Thyroid gland (tissue), 4 donors: Measurements from ENCODE around the gene MAMSTR. TPM values are rescaled to one million over a fixed set of nuclear protein-coding genes. Genes with fewer than 3 reads are reported as not detected.

Experiments
- DNase-seq, 2 donors: peaks; one replicate each; pipeline ENCODE4 v3.0.0-alpha.2; 2019
- H3K27ac ChIP-seq, 3 donors: fragments of 200-600 bp; sonication (generic); 1 replicate in 2 of 3; 2 replicates in 1 of 3; pipeline ENCODE4 v1.5.1; 2016 to 2019; ENCODE audit warnings: mild to moderate bottlenecking in 1 of 3, moderate library complexity in 1 of 3
- H3K27me3 ChIP-seq: fragments of 200-600 bp; sonication (generic); one replicate; pipeline ENCODE4 v1.5.1; 2019
- H3K36me3 ChIP-seq, 2 donors: fragments of 200-600 bp; sonication (generic); one replicate each; pipeline ENCODE4 v1.5.1; 2016 to 2019
- H3K4me1 ChIP-seq, 2 donors: fragments of 200-600 bp; sonication (generic); one replicate each; pipeline ENCODE4 v1.5.1; 2017 to 2019
- H3K4me3 ChIP-seq, 3 donors: fragments of 200-600 bp; sonication (generic); replicated peaks in 1 of 3; 1 replicate in 2 of 3; 2 replicates in 1 of 3; pipeline ENCODE4 v1.5.1; 2016; ENCODE audit warnings: mild to moderate bottlenecking in 1 of 3
- H3K9me3 ChIP-seq: fragments of 200-600 bp; sonication (generic); one replicate; pipeline ENCODE4 v1.5.1; 2017
- CTCF ChIP-seq, 6 experiments: fragments of 200-600 bp in 3 of 6; fragments of 450-650 bp in 3 of 6; sonication (generic) in 3 of 6; IDR thresholded peaks; one replicate each; pipeline ENCODE4 v1.5.1; 2016 to 2019; ENCODE audit warnings: antibody characterized with exemption in 6 of 6, mild to moderate bottlenecking in 2 of 6, inconsistent platforms in 1 of 6, moderate library complexity in 1 of 6
- POLR2A ChIP-seq, 2 donors: fragments of 450-650 bp; IDR thresholded peaks; one replicate each; pipeline ENCODE4 v1.6.1; 2017; ENCODE audit warnings: antibody characterized with exemption in 2 of 2, mild to moderate bottlenecking in 2 of 2, moderate library complexity in 1 of 2
- WGBS, 2 donors: methylation state at CpG; one replicate each; pipeline ENCODE4 v1.1.5; 2017; 5-methylcytosine and 5-hydroxymethylcytosine counted together
- intact Hi-C: fragments of 100-400 bp; cut with DNase I; formaldehyde crosslinking; loops from one replicate; pipeline ENCODE4 v1.15.1; 2023
- total RNA-seq, 4 donors: library from RNA; depleted of rRNA; stranded (reverse); fragments of >200 nt; gene quantifications; one replicate each; pipeline ENCODE4 v1.2.3, GENCODE V29; 2016

The MAMSTR gene
- total RNA-seq, 4 donors from 2014 or later = 0.29 to 0.67 (median 0.54) TPM; not detected in 1

DNA sequence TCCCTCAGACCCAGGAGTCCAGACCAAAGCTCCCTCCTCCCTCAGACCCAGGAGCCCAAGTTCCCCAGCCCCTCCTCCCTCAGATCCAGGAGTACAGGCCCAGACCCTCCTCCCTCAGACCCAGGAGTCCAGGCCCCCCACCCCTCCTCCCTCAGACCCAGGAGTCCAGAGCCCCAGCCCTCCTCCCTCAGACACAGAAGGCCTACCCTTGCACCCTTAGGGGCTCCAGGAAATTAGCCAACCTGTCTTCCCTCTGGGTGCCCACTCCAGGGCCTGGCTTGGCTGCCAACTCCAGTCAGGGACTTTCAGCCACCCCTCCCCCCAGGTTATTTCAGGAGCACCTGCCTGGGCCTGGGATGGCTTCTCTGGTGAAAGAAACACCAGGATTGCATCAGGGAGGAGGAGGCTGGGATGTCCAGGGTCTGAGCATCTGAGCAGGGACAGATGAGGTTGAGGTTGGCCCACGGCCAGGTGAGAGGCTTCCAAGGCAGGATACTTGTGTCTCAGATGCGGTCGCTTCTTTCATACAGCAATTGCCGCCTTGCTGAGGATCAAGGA lies 35.6 kb upstream of the MAMSTR start, which contains the start of gene FGF21:
Gene FGF21, plus strand, starts transcription at position 441 of the 558 bp plus-strand sequence. CDS start 713 bp downstream, outside the sequence.
- no peak within 1 kb of the TSS for H3K4me3 ChIP-seq
- peaks cover 4 to 17% of the 10 kb centered on the region in 2 donors for H3K4me1 ChIP-seq
- H3K27me3 ChIP-seq = no peaks in the 10 kb centered on the region
- 80 to 87% methylated on average over 2 to 4 of the region's 4 CpGs for WGBS, 2 donors
- intact Hi-C loops = no loop called here
- no peak within 1 kb of the TSS for H3K27ac ChIP-seq
- no peaks in the 10 kb centered on the region for H3K9me3 ChIP-seq
- no peaks in the 10 kb centered on the region for H3K36me3 ChIP-seq
- DNase-seq = no peak
- no peak for TF ChIP-seq CTCF (IDR thresholded peaks at IDR 0.05)

GRCh38 chr19:48752496-48753365 lies 33.2 kb upstream of the MAMSTR start, which contains the start of gene FUT1:
TSS of gene FUT1 (minus strand) at chr19:48752641. CDS start at chr19:48751281, 1,360 bp downstream.
- H3K4me3 ChIP-seq = peak within 1 kb of the TSS; percentile 4 to 36 (median 18)
- DNase-seq = peak; percentile 86 to 93
- H3K27me3 ChIP-seq = no peaks in the 10 kb centered on the region
- H3K4me1 ChIP-seq = peaks cover 9 to 22% of the 10 kb centered on the region in 2 donors
- 8 to 17% methylated on average over 12 to 18 of the region's 73 CpGs for WGBS, 2 donors
- peak within 1 kb of the TSS; percentile 24 to 56 (median 49) for H3K27ac ChIP-seq
- peak in 4 of 6 experiments; percentile 26 to 48 (median 32) for TF ChIP-seq CTCF (IDR thresholded peaks at IDR 0.05)
- TF ChIP-seq POLR2A (IDR thresholded peaks at IDR 0.05) = peak in 1 of 2 donors; percentile 58
- H3K36me3 ChIP-seq = no peaks in the 10 kb centered on the region
- intact Hi-C loops = no loop called here
- no peaks in the 10 kb centered on the region for H3K9me3 ChIP-seq

DNA sequence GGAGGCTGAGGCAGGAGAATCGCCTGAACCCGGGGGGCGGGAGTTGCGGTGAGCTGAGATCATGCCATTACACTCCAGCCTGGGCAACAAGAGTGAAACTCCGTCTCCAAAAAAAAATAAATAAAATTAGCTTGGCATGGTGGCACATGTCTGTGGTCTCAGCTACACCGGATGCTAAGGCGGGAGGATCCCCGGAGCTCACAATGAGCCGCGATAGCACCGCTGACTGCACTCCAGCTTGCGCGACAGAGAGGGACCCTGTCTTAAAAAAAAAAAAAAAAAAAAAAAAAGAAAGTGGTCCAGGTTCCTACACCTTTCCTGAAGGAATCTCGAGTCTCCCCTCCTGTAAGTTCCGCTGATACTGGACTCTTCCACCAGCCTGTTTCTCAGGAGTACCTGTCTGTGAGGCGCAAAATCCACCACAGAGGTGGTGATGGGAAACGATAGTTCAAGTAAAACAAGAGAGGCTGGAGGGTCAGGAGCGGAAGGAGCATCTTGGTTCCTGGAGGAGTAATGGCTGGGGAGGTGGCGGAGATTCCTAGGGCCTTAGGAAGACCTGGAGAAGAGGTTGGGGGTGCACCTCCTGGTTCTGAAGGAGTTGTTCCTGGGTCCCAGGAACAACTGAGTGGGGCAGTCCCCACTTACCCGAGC lies 32.4 kb upstream of the MAMSTR start:
- TF ChIP-seq POLR2A (IDR thresholded peaks at IDR 0.05) (no peak), CTCF (IDR thresholded peaks at IDR 0.05) (no peak)
- peak overlapping the region; percentile 24 to 56 (median 49) for H3K27ac ChIP-seq
- no peaks in the 10 kb centered on the region for H3K9me3 ChIP-seq
- H3K36me3 ChIP-seq = no peaks in the 10 kb centered on the region
- no peaks in the 10 kb centered on the region for H3K27me3 ChIP-seq
- peak overlapping the region; percentile 4 to 36 (median 18) for H3K4me3 ChIP-seq
- H3K4me1 ChIP-seq = peaks cover 15 to 29% of the 10 kb centered on the region in 2 donors
- intact Hi-C loops = no loop called here
- DNase-seq = no peak
- WGBS, 2 donors = 22 to 30% methylated on average over 20 of the region's 20 CpGs

DNA sequence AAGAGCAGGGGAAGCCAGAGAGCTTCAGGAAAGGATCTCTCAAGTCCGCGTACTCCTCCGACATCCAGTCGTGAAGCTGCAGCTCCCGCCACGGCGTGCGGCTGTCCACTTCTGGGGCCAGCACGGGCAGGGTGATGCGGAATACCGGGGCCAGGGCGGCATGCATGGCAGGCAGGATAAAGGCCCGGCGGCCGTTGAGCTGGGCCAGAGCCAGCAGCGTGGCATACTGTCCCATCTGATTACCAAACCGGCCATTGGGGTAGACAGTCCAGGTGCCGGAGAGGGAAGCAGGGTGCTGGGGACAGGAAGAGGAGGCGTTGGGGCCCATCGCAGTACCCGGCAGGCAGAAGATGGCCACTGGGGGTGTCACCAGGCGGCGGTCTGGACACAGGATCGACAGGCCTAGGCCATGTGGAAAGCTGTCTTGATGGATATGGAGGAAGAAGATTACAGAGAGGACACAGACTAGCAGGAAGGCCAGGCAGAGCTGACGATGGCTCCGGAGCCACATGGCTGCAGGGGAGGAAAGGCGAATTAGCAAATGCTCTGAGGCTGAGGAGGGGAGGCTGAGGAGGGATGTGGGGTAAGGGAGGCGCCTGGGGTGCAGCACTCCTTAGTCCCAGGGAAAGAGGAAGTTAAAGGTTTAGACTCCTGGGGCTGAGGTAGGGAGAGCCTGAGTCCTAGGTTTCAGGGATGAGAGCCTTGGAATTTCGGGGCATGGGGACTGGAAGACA lies 31.4 kb upstream of the MAMSTR start:
- Histone ChIP-seq H3K36me3 (no peaks in the 10 kb centered on the region), H3K27ac (no peak overlapping the region), H3K27me3 (no peaks in the 10 kb centered on the region), H3K4me1 (peaks cover 15 to 29% of the 10 kb centered on the region in 2 donors), H3K9me3 (no peaks in the 10 kb centered on the region), H3K4me3 (no peak overlapping the region)
- 86 to 93% methylated on average over 28 of the region's 29 CpGs for WGBS, 2 donors
- DNase-seq = no peak
- intact Hi-C loops = no loop called here
- no peak for TF ChIP-seq POLR2A (IDR thresholded peaks at IDR 0.05)

GRCh38 chr19:48750351-48750750 lies 30.8 kb upstream of the MAMSTR start:
- TF ChIP-seq CTCF (IDR thresholded peaks at IDR 0.05) = no peak
- TF ChIP-seq POLR2A (IDR thresholded peaks at IDR 0.05) = no peak
- WGBS, 2 donors = 92 to 100% methylated on average over 4 to 31 of the region's 31 CpGs
- no peaks in the 10 kb centered on the region for H3K27me3 ChIP-seq

More at GRCh38 chr19:48750351-48750750, 30.8 kb upstream of the MAMSTR start:
- Histone ChIP-seq H3K27ac (no peak overlapping the region), H3K36me3 (no peaks in the 10 kb centered on the region), H3K4me1 (peaks cover 15 to 29% of the 10 kb centered on the region in 2 donors), H3K9me3 (no peaks in the 10 kb centered on the region), H3K4me3 (no peak overlapping the region)
- DNase-seq = no peak
- intact Hi-C loops = no loop called here
